GM10248 (cell line): ENCODE measurements around the gene NPSR1.

ENCODE experiments used
- CTCF ChIA-PET: fragments of 300-600 bp; sonication (Branson Sonifier 250); formaldehyde crosslinking; extraction: SDS; loops from one replicate; lab custom pipeline; 2021; ENCODE audit warnings: antibody characterized with exemption; lab: Yijun Ruan, JAX
- POLR2A ChIA-PET: fragments of 350-650 bp; sonication (Branson Sonifier 250); formaldehyde crosslinking; extraction: SDS; loops from one replicate; lab custom pipeline; 2020; ENCODE audit warnings: antibody characterized with exemption; lab: Yijun Ruan, JAX
- DNase-seq: peaks from one replicate; pipeline ENCODE4 v3.0.0; 2012; ENCODE audit errors: extremely low spot score
- TF ChIP-seq, protein P1 (sequence below): IDR thresholded peaks from 2 replicates; pipeline ENCODE4 v1.5.1; 2012; ENCODE audit warnings: mild to moderate bottlenecking, low read depth; ENCODE audit errors: extremely low read depth, missing control alignments, control extremely low read depth

NPSR1 gene

DNA sequence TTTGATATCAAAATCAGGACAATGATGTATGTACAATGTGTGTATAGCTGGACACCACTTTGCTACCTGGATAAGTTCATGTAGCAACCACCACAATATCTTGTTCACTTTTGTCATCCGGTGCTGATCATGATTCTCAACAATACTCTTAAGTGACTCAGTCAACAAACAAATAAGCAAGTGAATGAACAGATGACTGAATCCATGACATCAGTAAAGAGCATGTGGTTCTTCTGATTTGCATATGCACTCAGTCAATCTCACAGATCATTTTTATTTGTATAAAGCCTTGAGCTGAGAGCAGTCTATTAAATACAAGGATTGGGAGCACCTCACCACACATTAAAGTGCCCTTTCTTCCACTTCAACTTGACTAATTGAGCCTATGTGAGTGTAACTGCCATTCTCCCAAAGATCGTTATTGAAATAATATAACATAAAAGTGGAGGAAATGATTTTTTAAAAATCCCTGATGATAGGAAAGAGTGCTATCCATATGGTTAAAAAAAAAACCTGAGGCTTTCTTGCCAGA is 69.5 kb downstream of the NPSR1 start:
- ChIA-PET POLR2A (no interaction called here), CTCF (interaction anchor here (2.0 kb wide), 1 partner anchor 8 kb away, joined by 5 read pairs; no protein-coding TSS in a partner anchor)
- no peak for DNase-seq
- TF ChIP-seq, protein P1, sequence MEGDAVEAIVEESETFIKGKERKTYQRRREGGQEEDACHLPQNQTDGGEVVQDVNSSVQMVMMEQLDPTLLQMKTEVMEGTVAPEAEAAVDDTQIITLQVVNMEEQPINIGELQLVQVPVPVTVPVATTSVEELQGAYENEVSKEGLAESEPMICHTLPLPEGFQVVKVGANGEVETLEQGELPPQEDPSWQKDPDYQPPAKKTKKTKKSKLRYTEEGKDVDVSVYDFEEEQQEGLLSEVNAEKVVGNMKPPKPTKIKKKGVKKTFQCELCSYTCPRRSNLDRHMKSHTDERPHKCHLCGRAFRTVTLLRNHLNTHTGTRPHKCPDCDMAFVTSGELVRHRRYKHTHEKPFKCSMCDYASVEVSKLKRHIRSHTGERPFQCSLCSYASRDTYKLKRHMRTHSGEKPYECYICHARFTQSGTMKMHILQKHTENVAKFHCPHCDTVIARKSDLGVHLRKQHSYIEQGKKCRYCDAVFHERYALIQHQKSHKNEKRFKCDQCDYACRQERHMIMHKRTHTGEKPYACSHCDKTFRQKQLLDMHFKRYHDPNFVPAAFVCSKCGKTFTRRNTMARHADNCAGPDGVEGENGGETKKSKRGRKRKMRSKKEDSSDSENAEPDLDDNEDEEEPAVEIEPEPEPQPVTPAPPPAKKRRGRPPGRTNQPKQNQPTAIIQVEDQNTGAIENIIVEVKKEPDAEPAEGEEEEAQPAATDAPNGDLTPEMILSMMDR, result no peak

DNA sequence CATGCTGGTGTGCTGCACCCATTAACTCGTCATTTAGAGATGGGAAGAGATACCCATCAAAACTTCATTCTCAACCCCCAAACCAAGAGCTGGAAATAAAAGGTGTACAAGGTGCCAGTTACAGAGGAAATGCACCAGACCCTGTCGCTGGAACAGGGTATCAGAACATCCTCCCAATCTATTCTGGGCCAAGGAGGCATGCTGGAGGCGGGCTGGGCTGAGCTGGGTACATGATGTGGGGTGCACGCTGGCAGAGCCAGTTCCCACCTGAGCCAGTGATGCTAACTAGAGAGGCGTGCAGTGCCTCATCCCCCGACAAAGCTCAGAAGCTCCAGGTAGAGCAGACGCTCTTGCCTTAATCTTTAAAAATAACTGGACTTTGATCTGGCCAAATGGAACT is 70.1 kb downstream of the NPSR1 start:
- CTCF ChIA-PET, result interaction anchor here (2.0 to 2.6 kb wide), 2 partner anchors 9 to 21 kb away, joined by 5 to 7 read pairs; no protein-coding TSS in a partner anchor
- POLR2A ChIA-PET, result no interaction called here
- DNase-seq, result no peak
- TF ChIP-seq, protein P1, result no peak

DNA sequence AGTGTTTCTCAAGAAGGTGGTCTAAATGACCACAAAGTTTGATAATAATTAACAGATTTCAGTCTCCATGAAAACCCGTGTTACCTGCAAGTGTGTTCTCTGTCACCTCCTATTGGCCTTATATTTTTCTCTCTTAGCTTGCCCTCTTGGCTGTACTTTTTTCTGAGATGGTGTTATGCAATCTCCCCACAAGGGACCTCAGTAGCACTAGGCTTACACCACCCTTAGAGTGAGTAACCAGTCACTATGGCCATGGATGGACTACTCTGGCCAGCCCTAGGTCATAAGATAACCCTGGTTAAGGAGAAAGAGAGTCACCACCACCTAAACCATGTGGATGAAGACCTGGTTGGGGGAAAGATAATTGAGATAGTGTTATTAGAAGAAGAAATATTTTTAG is 76.8 kb downstream of the NPSR1 start:
- no peak for DNase-seq
- TF ChIP-seq, protein P1, result no peak
- POLR2A ChIA-PET, result no interaction called here
- CTCF ChIA-PET, result no interaction called here

DNA sequence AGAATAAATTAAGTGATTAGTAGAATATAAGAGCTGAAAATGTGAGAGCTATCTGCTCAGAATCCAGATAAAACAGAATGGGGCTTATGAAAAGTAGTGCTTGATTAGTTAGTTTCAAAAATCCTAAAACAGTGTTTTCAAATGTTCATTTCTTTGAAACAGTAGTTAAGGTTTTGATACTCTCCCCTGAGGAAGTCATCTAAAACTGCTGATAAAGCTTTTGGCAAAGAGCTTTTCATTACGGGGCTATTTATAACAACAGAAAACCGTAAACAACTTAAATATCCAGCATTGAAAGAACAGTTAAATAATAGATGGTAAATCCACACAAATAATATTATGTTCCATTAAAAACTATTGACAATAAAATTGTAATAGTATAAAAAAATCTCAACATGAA is 77.5 kb downstream of the NPSR1 start:
- POLR2A ChIA-PET, result no interaction called here
- CTCF ChIA-PET, result no interaction called here

DNA sequence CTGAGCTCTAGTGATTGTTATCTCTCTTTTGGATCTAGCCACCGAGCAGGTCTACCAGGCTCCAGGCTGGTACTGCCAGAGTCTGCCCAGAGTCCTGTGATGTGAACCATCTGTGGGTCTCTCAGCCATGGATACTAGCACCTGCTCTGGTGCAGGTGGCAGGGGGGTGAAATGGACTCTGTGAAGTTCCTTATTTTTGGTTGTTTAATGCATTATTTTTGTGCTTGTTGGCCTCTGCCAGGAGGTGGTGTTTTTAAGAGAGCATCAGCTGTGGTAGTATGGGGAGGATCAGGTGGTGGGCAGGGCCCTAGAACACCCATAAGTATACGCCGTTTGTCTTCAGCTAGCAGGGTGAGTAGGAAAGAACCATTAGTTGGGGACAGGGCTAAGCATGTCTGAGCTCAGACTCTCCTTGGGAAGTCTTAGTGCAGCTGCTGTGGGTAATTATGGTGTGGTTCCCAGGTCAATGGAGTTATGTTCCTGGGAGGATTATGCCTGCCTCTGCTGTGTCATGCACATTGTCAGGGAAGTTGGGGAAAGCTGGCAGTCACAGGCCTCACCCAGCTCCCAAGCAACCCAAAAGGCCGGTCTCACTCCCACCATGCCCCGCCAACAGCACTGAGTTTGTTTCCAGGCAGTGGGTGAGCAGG is 81.8 kb downstream of the NPSR1 start:
- CTCF ChIA-PET, result interaction anchor here (1.1 to 1.2 kb wide), 2 partner anchors 15 to 21 kb away, joined by 3 read pairs; no protein-coding TSS in a partner anchor
- POLR2A ChIA-PET, result no interaction called here
- TF ChIP-seq, protein P1, result no peak
- no peak for DNase-seq

More for the DNA sequence above, 77.5 kb downstream of the NPSR1 start:
- DNase-seq, result no peak
- TF ChIP-seq, protein P1, result no peak

DNA sequence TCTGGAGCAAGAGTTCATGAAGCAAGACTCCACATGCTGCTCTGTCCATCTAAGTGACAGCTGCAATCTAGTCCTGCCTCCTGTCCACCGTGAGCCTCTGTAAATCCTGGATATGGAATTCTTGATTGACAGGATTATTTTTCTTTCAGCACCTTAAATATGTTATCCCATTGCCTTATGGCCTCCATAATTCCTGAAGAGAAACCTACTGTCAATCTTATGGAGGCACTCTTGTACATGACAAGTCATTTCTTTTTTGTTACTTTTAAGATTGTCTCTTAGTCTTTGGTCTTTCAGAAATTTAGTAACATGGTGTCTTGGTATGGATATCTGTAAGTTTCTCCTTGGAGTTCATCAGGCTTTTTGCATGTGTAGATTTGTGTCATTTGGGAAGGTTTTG is 82.8 kb downstream of the NPSR1 start:
- ChIA-PET POLR2A (no interaction called here), CTCF (interaction anchor here (1.0 to 1.2 kb wide), 2 partner anchors 14 to 66 kb away, joined by 3 read pairs; no protein-coding TSS in a partner anchor)
- TF ChIP-seq, protein P1, result no peak
- no peak for DNase-seq
